IMR-90 (cell line): ENCODE data around the gene NPTX2.

Experiments used
- BHLHE40 ChIP-seq: fragments of 150-350 bp; IDR thresholded peaks from 2 replicates; pipeline ENCODE4 v1.6.1; 2016; ENCODE audit warnings: mild to moderate bottlenecking, low read depth, low read length
- CEBPB ChIP-seq: IDR thresholded peaks from 2 replicates; pipeline ENCODE4 v1.6.1; 2012; ENCODE audit warnings: low read depth, low read length, improper control_type of control experiment
- CTCF ChIP-seq: conservative IDR thresholded peaks from 2 replicates; pipeline ENCODE4 v1.5.1; 2012; ENCODE audit warnings: mild to moderate bottlenecking, low read depth, low read length, improper control_type of control experiment
- FOS ChIP-seq: fragments of 150-350 bp; IDR thresholded peaks from 2 replicates; pipeline ENCODE4 v1.6.1; 2016; ENCODE audit warnings: low read depth, low read length
- MAFK ChIP-seq: IDR thresholded peaks from 2 replicates; pipeline ENCODE4 v1.6.1; 2012; ENCODE audit warnings: low read depth, low read length, improper control_type of control experiment
- POLR2A ChIP-seq: IDR thresholded peaks from 2 replicates; pipeline ENCODE4 v1.6.1; 2012; ENCODE audit warnings: mild to moderate bottlenecking, low read depth, low read length
- RAD21 ChIP-seq: IDR thresholded peaks from 2 replicates; pipeline ENCODE4 v1.6.1; 2012; ENCODE audit warnings: low read length, improper control_type of control experiment
- RCOR1 ChIP-seq: IDR thresholded peaks from 2 replicates; pipeline ENCODE4 v1.6.1; 2012; ENCODE audit warnings: mild to moderate bottlenecking, low read length, improper control_type of control experiment; ENCODE audit not compliant: insufficient replicate concordance
- RFX5 ChIP-seq: IDR thresholded peaks from 2 replicates; pipeline ENCODE4 v1.8.0; 2012; ENCODE audit warnings: low read depth, mild to moderate bottlenecking, low read length, moderate library complexity
- SMC3 ChIP-seq: fragments of 150-350 bp; IDR thresholded peaks from 2 replicates; pipeline ENCODE4 v1.6.1; 2016; ENCODE audit warnings: low read depth, mild to moderate bottlenecking, antibody characterized with exemption, low read length, moderate library complexity
- TF ChIP-seq, protein P1 (sequence below): fragments of 150-350 bp; IDR thresholded peaks from 2 replicates; pipeline ENCODE4 v1.6.1; 2017; ENCODE audit warnings: mild to moderate bottlenecking, antibody characterized with exemption, low read length, low read depth

DNA sequence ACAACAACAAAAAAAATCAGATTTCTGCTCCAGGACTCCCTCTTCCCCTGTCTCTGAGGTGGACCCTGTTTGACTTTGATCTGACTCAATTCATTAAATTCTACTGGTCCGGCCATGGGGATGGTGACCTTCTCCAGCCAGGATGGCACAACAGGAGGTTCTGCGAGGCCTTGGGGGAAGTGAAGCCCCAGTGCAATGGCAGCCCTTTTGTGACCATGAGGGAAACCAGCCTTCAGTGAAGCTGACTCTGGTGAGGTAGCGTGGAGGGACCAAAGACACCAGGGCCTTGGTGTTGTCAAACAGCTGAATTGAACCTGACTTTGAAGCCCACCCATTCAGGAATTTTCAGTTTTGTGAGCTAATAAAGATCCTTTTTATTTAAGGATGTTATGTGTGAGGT lies 44.5 kb downstream of the NPTX2 start:
- TF ChIP-seq CTCF (no peak), MAFK (no peak), POLR2A (no peak), BHLHE40 (no peak), SMC3 (no peak), RCOR1 (no peak), CEBPB (no peak), FOS (no peak), RFX5 (no peak), RAD21 (no peak)
- TF ChIP-seq, protein P1, sequence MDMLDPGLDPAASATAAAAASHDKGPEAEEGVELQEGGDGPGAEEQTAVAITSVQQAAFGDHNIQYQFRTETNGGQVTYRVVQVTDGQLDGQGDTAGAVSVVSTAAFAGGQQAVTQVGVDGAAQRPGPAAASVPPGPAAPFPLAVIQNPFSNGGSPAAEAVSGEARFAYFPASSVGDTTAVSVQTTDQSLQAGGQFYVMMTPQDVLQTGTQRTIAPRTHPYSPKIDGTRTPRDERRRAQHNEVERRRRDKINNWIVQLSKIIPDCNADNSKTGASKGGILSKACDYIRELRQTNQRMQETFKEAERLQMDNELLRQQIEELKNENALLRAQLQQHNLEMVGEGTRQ: no peak
